GM23338 (cell line): ENCODE data around the gene TNFSF10. TPM values are rescaled to one million over a fixed set of nuclear protein-coding genes. Genes with fewer than 3 reads are reported as not detected.

Source experiments
- ATAC-seq: fragments of 200-7000 bp; cut with Tn5 transposase; 3 replicates; pipeline ENCODE4 v1.9.1; 2020
- DNase-seq: peaks from one replicate; pipeline ENCODE4 v3.0.0-alpha.2; 2015; ENCODE audit warnings: low spot score
- H2AFZ ChIP-seq: fragments of 200-600 bp; sonication (generic); 2 replicates; pipeline ENCODE4 v1.8.0; 2016; ENCODE audit warnings: antibody characterized with exemption, mild to moderate bottlenecking, moderate library complexity
- H3F3A ChIP-seq: fragments of 200-600 bp; sonication (generic); replicated peaks from 2 replicates; pipeline ENCODE4 v1.8.0; 2017; ENCODE audit warnings: antibody characterized with exemption, mixed run types, low read depth
- H3K27ac ChIP-seq: fragments of 200-600 bp; sonication (generic); 2 replicates; pipeline ENCODE4 v1.6.1; 2016; ENCODE audit warnings: low read depth
- H3K27me3 ChIP-seq: fragments of 200-600 bp; sonication (generic); 2 replicates; pipeline ENCODE4 v1.8.0; 2016; ENCODE audit warnings: mild to moderate bottlenecking, mixed run types, moderate library complexity; ENCODE audit not compliant: insufficient read depth
- H3K36me3 ChIP-seq: fragments of 200-600 bp; sonication (generic); 2 replicates; pipeline ENCODE4 v1.8.0; 2016; ENCODE audit warnings: mild to moderate bottlenecking; ENCODE audit not compliant: insufficient read depth
- H3K4me1 ChIP-seq: fragments of 200-600 bp; sonication (generic); 2 replicates; pipeline ENCODE4 v1.8.0; 2016; ENCODE audit warnings: mild to moderate bottlenecking, moderate library complexity; ENCODE audit not compliant: insufficient read depth
- H3K4me2 ChIP-seq: fragments of 200-600 bp; sonication (generic); 2 replicates; pipeline ENCODE4 v1.7.1; 2017; ENCODE audit warnings: mixed run types
- H3K4me3 ChIP-seq: fragments of 200-600 bp; sonication (generic); 2 replicates; pipeline ENCODE4 v1.6.1; 2016; ENCODE audit warnings: mixed run types
- H3K79me2 ChIP-seq: fragments of 200-600 bp; sonication (generic); replicated peaks from 2 replicates; pipeline ENCODE4 v1.8.0; 2017; ENCODE audit warnings: mild to moderate bottlenecking; ENCODE audit not compliant: insufficient read depth
- H3K9me2 ChIP-seq: fragments of 200-600 bp; sonication (generic); 2 replicates; pipeline ENCODE4 v1.8.0; 2017; ENCODE audit not compliant: insufficient read depth
- H4K20me1 ChIP-seq: fragments of 200-600 bp; sonication (generic); replicated peaks from 2 replicates; pipeline ENCODE4 v1.8.0; 2017; ENCODE audit warnings: mild to moderate bottlenecking; ENCODE audit not compliant: insufficient read depth
- H3K27ac Mint-ChIP-seq: 2 replicates; pipeline ENCODE4 v1.8.0; 2020; ENCODE audit warnings: inconsistent platforms, mild to moderate bottlenecking, moderate library complexity, mixed read lengths
- H3K27me3 Mint-ChIP-seq: 3 replicates; pipeline ENCODE4 v1.8.0; 2022; ENCODE audit warnings: low read depth, mild to moderate bottlenecking, moderate library complexity, mixed read lengths, inconsistent platforms; ENCODE audit not compliant: insufficient read depth, poor library complexity
- H3K36me3 Mint-ChIP-seq: 3 replicates; pipeline ENCODE4 v1.8.0; 2021; ENCODE audit warnings: low read depth, mild to moderate bottlenecking, inconsistent platforms, moderate library complexity, mixed read lengths
- H3K4me1 Mint-ChIP-seq: 3 replicates; pipeline ENCODE4 v1.8.0; 2020; ENCODE audit warnings: mild to moderate bottlenecking, inconsistent platforms, mixed read lengths
- H3K4me3 Mint-ChIP-seq: 3 replicates; pipeline ENCODE4 v1.8.0; 2021; ENCODE audit warnings: moderate library complexity, mild to moderate bottlenecking, inconsistent platforms, mixed read lengths
- H3K9me3 Mint-ChIP-seq: 3 replicates; pipeline ENCODE4 v1.8.0; 2020; ENCODE audit warnings: moderate library complexity, mild to moderate bottlenecking, inconsistent platforms, mixed read lengths
- EZH2 ChIP-seq: fragments of 200-600 bp; sonication (generic); IDR thresholded peaks from one replicate; pipeline ENCODE4 v1.8.0; 2017; ENCODE audit warnings: antibody characterized with exemption, mild to moderate bottlenecking, low read depth; ENCODE audit not compliant: unreplicated experiment
- EZH2phosphoT487 ChIP-seq: fragments of 200-600 bp; sonication (generic); IDR thresholded peaks from one replicate; pipeline ENCODE4 v1.8.1; 2018; ENCODE audit warnings: antibody characterized with exemption; ENCODE audit not compliant: unreplicated experiment
- NANOG ChIP-seq: IDR thresholded peaks from 2 replicates; pipeline ENCODE4 v1.6.1; 2016; ENCODE audit warnings: antibody characterized with exemption, borderline replicate concordance
- STAT1 ChIP-seq: IDR thresholded peaks from one replicate; pipeline ENCODE4 v1.6.1; 2016; ENCODE audit warnings: antibody characterized with exemption; ENCODE audit not compliant: unreplicated experiment
- ZNF114 ChIP-seq: fragments of 250-450 bp; sonication (Bioruptor Pico); IDR thresholded peaks from 2 replicates; pipeline ENCODE4 v1.5.0; 2020; ENCODE audit warnings: mild to moderate bottlenecking, moderate library complexity
- ZNF331 ChIP-seq: fragments of 250-450 bp; sonication (Bioruptor Pico); IDR thresholded peaks from 2 replicates; pipeline ENCODE4 v1.5.0; 2020; ENCODE audit warnings: low read depth, mild to moderate bottlenecking, moderate library complexity
- polyA plus RNA-seq: library from polyadenylated mRNA; unstranded; fragments of >200 nt; fragmentation: Nextera tagmentation; extraction: Ambion mirVana; gene quantifications from 2 replicates; pipeline ENCODE4 v1.2.1, GENCODE V29; 2016
- total RNA-seq: library from RNA; depleted of rRNA; stranded (reverse); fragments of >200 nt; shearing (Covaris generic); gene quantifications from 2 replicates; pipeline ENCODE4 v1.2.3, GENCODE V29; 2014
- TF ChIP-seq, protein P1 (sequence below), 2 experiments: fragments of 200-600 bp in 1 of 2; sonication (generic) in 1 of 2; conservative IDR thresholded peaks; 2 replicates each; pipeline versions ENCODE4 v1.5.1 to v1.6.1; 2016 to 2017; ENCODE audit warnings: antibody characterized with exemption in 2 of 2, low read depth in 2 of 2, mild to moderate bottlenecking in 2 of 2, moderate library complexity in 1 of 2
- TF ChIP-seq, protein P2 (sequence below): IDR thresholded peaks from one replicate; pipeline ENCODE4 v1.6.1; 2018; ENCODE audit warnings: antibody characterized with exemption; ENCODE audit not compliant: unreplicated experiment
- TF ChIP-seq, protein P3 (sequence below): IDR thresholded peaks from 2 replicates; pipeline ENCODE4 v1.6.1; 2016; ENCODE audit warnings: antibody characterized with exemption
- TF ChIP-seq, protein P4 (sequence below): fragments of 250-450 bp; sonication (Bioruptor Pico); IDR thresholded peaks from 2 replicates; pipeline ENCODE4 v1.5.0; 2020; ENCODE audit warnings: mild to moderate bottlenecking, moderate library complexity

TNFSF10 gene
- total and polyA plus RNA-seq, 2 experiments from 2014 or later, result 0.27 TPM; not detected in 1

DNA sequence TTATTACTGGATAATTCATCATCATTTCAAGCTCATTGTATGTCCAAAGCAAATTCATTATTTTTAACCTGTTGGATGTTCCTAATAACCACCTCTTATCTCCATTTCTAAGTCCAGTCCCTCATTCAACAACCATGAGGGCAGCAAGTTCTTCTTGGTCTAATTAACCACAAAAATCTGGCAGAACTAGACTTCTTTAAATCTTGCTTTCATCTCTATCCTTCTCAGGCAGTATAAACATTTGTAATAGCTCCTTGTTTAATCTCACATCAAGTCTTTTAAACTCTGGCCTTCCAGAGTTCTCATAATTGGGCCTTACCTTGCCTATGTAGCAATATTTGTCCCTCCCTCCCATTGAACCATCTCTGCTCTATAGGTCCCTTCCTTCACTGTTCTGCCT is 57.9 kb downstream of the TNFSF10 start:
- TF ChIP-seq NANOG, result no peak
- TF ChIP-seq, protein P1, sequence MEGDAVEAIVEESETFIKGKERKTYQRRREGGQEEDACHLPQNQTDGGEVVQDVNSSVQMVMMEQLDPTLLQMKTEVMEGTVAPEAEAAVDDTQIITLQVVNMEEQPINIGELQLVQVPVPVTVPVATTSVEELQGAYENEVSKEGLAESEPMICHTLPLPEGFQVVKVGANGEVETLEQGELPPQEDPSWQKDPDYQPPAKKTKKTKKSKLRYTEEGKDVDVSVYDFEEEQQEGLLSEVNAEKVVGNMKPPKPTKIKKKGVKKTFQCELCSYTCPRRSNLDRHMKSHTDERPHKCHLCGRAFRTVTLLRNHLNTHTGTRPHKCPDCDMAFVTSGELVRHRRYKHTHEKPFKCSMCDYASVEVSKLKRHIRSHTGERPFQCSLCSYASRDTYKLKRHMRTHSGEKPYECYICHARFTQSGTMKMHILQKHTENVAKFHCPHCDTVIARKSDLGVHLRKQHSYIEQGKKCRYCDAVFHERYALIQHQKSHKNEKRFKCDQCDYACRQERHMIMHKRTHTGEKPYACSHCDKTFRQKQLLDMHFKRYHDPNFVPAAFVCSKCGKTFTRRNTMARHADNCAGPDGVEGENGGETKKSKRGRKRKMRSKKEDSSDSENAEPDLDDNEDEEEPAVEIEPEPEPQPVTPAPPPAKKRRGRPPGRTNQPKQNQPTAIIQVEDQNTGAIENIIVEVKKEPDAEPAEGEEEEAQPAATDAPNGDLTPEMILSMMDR (conservative IDR thresholded peaks at IDR 0.05; ENCODE audit: low read depth in 2 of 2), result no peak
- no peak for TF ChIP-seq STAT1
- TF ChIP-seq, protein P2, sequence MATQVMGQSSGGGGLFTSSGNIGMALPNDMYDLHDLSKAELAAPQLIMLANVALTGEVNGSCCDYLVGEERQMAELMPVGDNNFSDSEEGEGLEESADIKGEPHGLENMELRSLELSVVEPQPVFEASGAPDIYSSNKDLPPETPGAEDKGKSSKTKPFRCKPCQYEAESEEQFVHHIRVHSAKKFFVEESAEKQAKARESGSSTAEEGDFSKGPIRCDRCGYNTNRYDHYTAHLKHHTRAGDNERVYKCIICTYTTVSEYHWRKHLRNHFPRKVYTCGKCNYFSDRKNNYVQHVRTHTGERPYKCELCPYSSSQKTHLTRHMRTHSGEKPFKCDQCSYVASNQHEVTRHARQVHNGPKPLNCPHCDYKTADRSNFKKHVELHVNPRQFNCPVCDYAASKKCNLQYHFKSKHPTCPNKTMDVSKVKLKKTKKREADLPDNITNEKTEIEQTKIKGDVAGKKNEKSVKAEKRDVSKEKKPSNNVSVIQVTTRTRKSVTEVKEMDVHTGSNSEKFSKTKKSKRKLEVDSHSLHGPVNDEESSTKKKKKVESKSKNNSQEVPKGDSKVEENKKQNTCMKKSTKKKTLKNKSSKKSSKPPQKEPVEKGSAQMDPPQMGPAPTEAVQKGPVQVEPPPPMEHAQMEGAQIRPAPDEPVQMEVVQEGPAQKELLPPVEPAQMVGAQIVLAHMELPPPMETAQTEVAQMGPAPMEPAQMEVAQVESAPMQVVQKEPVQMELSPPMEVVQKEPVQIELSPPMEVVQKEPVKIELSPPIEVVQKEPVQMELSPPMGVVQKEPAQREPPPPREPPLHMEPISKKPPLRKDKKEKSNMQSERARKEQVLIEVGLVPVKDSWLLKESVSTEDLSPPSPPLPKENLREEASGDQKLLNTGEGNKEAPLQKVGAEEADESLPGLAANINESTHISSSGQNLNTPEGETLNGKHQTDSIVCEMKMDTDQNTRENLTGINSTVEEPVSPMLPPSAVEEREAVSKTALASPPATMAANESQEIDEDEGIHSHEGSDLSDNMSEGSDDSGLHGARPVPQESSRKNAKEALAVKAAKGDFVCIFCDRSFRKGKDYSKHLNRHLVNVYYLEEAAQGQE, result no peak
- no peak for TF ChIP-seq EZH2
- no peak for TF ChIP-seq EZH2phosphoT487
- TF ChIP-seq ZNF114, result no peak
- TF ChIP-seq, protein P3, sequence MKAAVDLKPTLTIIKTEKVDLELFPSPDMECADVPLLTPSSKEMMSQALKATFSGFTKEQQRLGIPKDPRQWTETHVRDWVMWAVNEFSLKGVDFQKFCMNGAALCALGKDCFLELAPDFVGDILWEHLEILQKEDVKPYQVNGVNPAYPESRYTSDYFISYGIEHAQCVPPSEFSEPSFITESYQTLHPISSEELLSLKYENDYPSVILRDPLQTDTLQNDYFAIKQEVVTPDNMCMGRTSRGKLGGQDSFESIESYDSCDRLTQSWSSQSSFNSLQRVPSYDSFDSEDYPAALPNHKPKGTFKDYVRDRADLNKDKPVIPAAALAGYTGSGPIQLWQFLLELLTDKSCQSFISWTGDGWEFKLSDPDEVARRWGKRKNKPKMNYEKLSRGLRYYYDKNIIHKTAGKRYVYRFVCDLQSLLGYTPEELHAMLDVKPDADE, result no peak
- no peak for TF ChIP-seq ZNF331 (CRISPR knock-in tag)
- TF ChIP-seq, protein P4, sequence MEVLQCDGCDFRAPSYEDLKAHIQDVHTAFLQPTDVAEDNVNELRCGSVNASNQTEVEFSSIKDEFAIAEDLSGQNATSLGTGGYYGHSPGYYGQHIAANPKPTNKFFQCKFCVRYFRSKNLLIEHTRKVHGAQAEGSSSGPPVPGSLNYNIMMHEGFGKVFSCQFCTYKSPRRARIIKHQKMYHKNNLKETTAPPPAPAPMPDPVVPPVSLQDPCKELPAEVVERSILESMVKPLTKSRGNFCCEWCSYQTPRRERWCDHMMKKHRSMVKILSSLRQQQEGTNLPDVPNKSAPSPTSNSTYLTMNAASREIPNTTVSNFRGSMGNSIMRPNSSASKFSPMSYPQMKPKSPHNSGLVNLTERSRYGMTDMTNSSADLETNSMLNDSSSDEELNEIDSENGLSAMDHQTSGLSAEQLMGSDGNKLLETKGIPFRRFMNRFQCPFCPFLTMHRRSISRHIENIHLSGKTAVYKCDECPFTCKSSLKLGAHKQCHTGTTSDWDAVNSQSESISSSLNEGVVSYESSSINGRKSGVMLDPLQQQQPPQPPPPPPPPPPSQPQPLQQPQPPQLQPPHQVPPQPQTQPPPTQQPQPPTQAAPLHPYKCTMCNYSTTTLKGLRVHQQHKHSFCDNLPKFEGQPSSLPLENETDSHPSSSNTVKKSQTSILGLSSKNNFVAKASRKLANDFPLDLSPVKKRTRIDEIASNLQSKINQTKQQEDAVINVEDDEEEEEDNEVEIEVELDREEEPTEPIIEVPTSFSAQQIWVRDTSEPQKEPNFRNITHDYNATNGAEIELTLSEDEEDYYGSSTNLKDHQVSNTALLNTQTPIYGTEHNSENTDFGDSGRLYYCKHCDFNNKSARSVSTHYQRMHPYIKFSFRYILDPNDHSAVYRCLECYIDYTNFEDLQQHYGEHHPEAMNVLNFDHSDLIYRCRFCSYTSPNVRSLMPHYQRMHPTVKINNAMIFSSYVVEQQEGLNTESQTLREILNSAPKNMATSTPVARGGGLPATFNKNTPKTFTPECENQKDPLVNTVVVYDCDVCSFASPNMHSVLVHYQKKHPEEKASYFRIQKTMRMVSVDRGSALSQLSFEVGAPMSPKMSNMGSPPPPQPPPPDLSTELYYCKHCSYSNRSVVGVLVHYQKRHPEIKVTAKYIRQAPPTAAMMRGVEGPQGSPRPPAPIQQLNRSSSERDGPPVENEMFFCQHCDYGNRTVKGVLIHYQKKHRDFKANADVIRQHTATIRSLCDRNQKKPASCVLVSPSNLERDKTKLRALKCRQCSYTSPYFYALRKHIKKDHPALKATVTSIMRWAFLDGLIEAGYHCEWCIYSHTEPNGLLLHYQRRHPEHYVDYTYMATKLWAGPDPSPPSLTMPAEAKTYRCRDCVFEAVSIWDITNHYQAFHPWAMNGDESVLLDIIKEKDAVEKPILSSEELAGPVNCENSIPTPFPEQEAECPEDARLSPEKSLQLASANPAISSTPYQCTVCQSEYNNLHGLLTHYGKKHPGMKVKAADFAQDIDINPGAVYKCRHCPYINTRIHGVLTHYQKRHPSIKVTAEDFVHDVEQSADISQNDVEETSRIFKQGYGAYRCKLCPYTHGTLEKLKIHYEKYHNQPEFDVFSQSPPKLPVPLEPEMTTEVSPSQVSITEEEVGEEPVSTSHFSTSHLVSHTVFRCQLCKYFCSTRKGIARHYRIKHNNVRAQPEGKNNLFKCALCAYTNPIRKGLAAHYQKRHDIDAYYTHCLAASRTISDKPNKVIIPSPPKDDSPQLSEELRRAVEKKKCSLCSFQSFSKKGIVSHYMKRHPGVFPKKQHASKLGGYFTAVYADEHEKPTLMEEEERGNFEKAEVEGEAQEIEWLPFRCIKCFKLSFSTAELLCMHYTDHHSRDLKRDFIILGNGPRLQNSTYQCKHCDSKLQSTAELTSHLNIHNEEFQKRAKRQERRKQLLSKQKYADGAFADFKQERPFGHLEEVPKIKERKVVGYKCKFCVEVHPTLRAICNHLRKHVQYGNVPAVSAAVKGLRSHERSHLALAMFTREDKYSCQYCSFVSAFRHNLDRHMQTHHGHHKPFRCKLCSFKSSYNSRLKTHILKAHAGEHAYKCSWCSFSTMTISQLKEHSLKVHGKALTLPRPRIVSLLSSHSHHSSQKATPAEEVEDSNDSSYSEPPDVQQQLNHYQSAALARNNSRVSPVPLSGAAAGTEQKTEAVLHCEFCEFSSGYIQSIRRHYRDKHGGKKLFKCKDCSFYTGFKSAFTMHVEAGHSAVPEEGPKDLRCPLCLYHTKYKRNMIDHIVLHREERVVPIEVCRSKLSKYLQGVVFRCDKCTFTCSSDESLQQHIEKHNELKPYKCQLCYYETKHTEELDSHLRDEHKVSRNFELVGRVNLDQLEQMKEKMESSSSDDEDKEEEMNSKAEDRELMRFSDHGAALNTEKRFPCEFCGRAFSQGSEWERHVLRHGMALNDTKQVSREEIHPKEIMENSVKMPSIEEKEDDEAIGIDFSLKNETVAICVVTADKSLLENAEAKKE (CRISPR knock-in tag), result no peak
- Mint-ChIP-seq H3K36me3 (no peaks in the 10 kb centered on the region), H3K4me3 (no peak overlapping the region), H3K9me3 (no peaks in the 10 kb centered on the region), H3K27ac (no peak overlapping the region), H3K27me3 (no peaks in the 10 kb centered on the region), H3K4me1 (no peaks in the 10 kb centered on the region)
- Histone ChIP-seq H3K4me3 (no peak overlapping the region), H3K27me3 (no peaks in the 10 kb centered on the region), H2AFZ (no peak overlapping the region), H3K79me2 (no peaks in the 10 kb centered on the region), H3K9me2 (no peaks in the 10 kb centered on the region), H4K20me1 (no peaks in the 10 kb centered on the region), H3F3A (no peaks in the 10 kb centered on the region), H3K4me1 (no peaks in the 10 kb centered on the region), H3K4me2 (no peak overlapping the region), H3K27ac (no peak overlapping the region), H3K36me3 (no peaks in the 10 kb centered on the region)
- DNase-seq (no peak), ATAC-seq (no peak)
